Fibroblast of skin of abdomen (primary cell): ENCODE results near the gene PABPN1L.

Experiments
- DNase-seq: peaks from one replicate; pipeline ENCODE4 v3.0.0-alpha.2; 2013

PABPN1L gene

GRCh38 chr16:88868974-88869672 is 2.7 kb upstream of the PABPN1L start:
- DNase-seq: no peak

- no peak for DNase-seq
These were observed 1.3 kb upstream of the PABPN1L start for GRCh38 chr16:88867581-88868246.

GRCh38 chr16:88865742-88866141 is 718 bp downstream of the PABPN1L start:
- DNase-seq: no peak

DNA sequence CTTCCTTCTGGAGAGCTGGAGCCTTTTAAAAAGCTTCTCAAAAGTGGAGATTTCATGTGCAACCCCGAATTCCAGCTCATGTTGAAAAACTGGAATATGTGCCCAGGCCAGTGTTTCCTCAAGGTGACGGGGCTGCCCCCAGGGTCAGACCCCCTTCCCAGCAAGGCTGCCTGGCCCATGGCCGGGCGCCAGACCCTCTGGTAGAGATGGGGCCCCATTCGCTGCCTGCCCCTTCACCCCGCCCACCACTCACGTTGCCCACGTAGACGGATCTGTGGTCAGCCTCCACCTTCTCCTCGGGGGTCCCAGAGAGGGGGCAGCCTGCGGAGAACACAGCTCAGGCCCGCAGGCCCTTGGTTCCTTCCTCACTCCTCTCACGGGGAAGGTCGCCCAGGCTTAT is 1.1 kb downstream of the PABPN1L start:
- DNase-seq: no peak

- DNase-seq: no peak
These were observed 1.9 kb downstream of the PABPN1L start for GRCh38 chr16:88864521-88864920.

DNA sequence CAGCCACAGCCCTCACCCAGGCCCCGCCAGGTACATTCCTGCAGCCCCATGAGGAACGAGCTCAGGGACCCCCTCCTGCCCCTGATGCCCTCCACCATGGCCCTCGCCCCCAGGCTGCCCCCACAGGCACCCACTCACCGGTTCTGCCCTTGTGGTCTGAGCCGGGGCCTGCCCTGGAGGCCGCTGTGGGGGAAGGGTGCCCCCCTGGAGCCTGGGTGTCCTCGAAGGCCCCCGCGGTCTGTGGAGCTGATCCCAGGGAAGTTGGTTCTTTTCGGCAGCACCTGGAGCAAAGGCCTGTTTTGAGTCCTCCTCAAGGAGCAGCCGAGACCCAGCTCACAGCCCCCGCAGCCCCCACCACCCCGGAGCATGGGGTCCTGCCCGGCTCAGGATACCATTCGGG is 2.4 kb downstream of the PABPN1L start:
- no peak for DNase-seq

GRCh38 chr16:88863426-88863825 is 3.0 kb downstream of the PABPN1L start:
- DNase-seq: no peak

GRCh38 chr16:88862968-88863367 is 3.5 kb downstream of the PABPN1L start:
- no peak for DNase-seq

GRCh38 chr16:88861359-88861758 is 5.1 kb downstream of the PABPN1L start:
- DNase-seq: no peak

GRCh38 chr16:88859381-88860091 is 6.9 kb downstream of the PABPN1L start:
- DNase-seq: no peak

DNA sequence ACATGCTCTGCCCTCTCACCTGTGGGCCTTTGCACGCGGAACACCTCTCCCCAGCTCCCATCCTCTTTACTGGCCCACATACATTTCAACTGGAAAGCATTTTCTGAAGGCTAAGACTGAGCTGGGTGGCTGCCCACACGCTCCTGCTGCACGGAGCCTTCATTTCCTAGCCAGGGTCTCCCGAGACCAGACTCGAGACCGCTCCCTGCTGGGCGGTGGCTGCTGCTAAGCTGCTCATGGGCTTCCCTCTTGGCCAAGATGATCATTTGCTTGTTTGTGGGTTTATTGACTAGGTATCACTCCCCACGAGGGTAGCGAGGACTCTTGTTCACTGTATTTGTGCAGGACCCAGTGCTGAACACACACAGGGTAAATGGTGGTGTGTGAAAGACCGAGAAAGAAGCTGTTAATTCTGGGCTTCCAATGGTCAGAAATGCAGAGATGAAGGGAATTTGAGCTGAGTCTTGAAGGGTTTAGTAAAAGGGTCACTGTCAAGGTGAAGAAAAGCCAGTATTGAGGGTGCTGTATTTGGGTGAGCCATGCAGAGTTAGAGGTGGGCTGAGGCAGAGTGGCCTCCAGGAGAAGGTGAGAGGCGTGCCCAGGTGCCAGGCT is 8.6 kb downstream of the PABPN1L start:
- DNase-seq: peak; percentile 66

DNA sequence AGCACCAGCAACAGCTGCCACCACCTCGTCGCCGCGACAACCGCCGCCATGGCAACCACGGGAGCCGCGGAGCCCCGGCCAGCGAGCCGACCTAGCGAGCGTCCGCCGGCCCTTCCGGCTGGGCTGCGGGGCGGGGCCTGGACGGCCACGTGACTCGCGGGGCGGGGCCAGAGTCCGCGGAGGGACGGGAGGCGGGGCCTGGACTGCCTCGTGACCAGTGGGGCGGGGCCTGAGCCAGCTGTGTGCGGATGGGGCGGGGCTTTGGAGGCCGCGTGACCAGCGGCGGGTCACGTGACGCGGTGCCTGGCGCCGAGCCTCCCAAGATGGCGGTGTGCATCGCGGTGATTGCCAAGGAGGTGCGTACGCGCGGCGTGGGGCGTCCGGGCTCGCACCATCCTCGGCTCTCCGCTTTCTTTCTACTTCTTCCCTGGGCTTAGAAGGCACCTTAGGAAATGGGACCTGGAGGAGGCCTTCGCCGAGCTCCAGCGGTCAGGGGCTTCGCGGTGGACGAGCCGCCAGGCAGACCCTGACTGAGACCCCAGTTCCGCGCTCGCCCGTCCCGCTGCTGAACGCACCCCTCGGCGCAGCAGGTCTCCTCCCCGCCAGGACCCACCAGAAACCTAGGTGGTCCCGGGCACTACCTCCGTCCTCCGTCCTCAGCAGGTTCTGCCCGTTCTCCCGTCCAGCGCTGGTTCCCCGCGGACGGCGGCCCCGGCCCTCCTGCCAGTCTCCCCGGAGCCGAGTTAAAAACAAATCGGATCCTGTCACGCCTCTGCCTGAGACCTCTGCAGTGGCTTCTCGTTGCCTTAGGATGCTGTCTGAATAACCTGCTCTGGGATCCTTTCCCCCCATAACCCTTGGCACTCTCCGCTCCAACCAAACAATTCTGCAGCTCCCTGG is 9.4 kb downstream of the PABPN1L start, which contains the start of the genes GALNS and TRAPPC2L:
Gene GALNS (minus strand): TSS at position 120 of the 900 bp plus-strand sequence. CDS start 70 bp downstream, at position 50.
Gene TRAPPC2L (plus strand): TSS at position 300 of the 900 bp plus-strand sequence. CDS start 24 bp downstream, at position 324.
- DNase-seq: peak; percentile 94

DNA sequence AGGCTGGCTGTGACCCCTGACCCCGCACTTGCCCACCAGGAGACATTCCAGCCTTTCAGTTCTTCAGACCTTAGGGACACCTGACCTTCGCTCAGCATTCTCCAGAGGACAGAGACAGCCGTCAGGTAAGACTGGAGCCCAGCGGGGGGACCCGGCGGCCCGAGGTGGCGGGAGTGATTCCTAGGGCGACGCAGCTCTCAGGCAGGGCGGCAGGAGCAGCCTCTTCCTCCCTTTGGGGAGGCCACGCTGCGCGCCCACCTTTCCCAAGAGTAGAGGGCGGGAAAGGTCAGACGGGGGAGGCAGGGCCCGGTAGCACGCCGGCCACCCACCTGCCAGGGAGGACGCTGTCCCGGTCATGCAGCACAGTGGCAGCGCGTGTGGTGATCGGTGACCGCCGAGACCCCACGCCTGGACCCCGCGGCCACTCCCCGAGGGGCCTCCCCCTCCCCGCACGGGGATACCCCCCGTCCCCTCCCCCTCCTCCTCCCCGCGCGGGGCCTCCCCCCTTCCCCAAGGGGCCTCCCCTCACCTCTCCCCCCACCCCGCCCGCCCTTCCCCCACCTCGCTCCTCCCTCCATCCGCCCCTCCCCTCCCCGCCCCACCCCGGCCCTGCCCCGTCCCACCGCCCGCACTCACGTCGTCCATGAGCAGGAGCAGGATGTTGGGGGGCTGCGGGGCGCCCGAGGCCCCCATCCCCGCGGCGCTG is 10.2 kb downstream of the PABPN1L start:
- DNase-seq: no peak

- no peak for DNase-seq
These were observed 10.7 kb downstream of the PABPN1L start for GRCh38 chr16:88855736-88856121.

DNA sequence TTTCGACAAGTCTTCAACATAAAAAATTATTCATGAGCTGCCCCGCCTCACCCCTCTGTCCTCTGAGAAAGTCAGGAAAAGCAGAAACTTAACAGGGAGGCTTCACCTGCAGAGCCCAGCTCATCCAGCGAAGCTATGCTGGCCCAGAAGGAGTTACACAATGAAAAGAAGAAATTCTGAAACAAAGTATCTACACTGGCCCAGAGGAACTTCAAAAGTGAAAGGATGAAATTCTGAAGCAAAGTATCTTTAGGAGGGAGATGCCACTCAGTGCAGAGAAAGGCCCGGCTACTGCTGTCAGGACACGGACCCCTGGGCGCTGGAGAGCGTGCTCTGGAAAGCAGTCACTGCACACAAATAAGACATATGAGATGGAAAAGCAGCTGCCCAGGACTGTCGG is 11.3 kb downstream of the PABPN1L start:
- no peak for DNase-seq

DNA sequence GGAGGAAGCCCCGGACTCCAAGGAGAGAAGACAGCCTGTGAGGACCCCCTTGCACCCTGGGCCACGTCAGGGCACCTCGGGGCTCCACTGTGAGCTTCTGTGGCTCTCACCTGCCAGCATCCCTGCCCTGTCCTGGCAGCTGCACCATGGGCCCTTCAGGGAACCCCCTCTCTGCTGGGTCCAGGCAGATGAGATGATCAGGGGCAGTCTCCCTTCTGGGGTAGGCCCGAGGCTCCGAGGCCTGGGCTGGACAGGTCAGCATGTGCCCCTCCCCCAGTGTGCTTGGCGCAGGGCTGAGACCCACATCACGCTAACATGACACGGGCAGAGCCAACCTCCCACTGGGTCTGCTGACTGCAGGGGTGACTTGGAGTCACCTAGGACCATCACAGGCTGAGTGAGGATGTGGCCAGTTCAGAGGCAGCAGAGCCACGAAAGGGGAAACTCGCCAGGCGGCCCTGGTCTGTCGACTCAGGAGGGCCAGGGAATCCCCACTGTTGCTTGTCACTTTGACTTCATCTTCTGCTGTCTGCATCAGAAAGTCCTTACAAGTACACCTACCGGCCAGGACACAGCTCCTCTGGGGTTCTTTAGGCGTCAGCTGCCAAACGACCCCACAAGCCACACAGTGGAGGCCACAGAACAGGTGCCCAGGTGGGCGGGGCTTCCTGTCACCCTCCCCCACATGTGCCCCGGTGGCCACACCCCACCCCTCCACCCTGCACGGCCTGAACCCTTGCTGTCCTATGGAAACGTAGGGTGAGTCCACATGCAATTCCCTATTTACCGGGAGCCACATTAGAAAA is 12.0 kb downstream of the PABPN1L start:
- DNase-seq: no peak

- DNase-seq: no peak
These were observed 13.0 kb downstream of the PABPN1L start for GRCh38 chr16:88853325-88853941.

DNA sequence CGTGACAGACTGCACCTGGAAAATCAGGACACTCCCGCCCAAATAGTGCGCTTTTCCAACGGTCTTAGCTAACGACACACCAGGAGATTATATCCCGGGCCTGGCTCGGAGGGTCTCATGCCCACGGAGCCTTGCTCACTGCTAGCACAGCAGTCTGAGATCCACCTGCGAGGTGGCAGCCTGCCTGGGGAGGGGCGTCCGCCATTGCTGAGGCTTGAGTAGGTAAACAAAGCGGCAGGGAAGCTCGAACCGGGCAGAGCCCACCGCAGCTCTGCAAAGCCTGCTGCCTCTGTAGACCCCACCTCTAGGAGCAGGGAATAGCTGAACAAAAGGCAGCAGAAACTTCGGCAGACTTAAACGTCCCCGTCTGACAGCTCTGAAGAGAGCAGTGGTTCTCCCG is 14.8 kb downstream of the PABPN1L start:
- no peak for DNase-seq

GRCh38 chr16:88850531-88851199 is 15.8 kb downstream of the PABPN1L start:
- DNase-seq: no peak
